Measurements from ENCODE around the gene SYTL4.

The SYTL4 gene

DNA sequence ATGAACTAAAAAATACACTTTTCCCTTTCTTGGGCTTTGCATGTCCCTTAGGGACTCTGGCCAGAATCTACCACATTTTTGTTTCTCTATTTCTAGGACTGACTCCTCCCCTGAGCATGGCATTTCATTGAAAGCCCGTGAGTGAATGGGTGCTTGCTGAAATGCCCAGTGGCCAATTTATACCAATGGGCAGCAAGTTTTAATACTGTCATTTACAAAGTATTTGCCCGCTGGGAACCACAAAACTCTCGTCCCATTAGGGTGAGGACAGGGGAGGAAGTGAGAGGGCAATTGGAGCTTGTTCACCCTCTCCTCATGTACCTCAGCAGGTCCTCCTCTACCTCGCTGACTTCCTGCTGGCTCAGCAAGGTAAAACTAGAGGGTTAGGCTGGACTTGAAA is 86.8 kb downstream of the SYTL4 start:
- no peak for DNase-seq

- DNase-seq, result peak; percentile 90
Observed at GRCh38 chrX:100643956-100644860, 87.7 kb downstream of the SYTL4 start, which contains the start of gene SRPX2. Gene SRPX2 (plus strand): TSS chrX:100644199. CDS start chrX:100646323, 2,124 bp downstream.

GRCh38 chrX:100643212-100643611 is 88.7 kb downstream of the SYTL4 start:
- no peak for DNase-seq

DNA sequence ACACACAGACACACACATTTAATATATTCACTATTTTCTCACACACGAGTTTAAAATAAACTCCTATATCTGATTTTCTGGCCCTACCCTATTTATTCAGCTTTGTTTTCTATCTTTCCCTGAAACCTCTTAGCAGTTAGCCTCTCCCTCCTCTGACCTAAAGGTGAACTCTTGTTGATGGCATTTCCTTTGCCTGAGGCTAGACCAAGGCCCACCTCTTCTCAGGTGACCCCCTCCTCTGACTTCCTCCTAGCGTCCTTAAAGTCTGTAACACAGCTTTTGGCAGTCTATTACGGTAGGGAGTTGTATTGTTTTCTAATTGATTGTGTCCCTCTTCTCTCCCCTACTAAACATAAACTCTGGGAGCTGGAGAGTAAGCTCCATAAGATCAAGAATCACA is 89.6 kb downstream of the SYTL4 start:
- no peak for DNase-seq

GRCh38 chrX:100636321-100636991 is 95.5 kb downstream of the SYTL4 start, which contains the start of gene TSPAN6:
Gene TSPAN6 (minus strand): TSS chrX:100636806. CDS start chrX:100636694, 112 bp downstream.
- DNase-seq, result peak; percentile 89

GRCh38 chrX:100635989-100636320 is 96.0 kb downstream of the SYTL4 start:
- DNase-seq, result no peak

DNA sequence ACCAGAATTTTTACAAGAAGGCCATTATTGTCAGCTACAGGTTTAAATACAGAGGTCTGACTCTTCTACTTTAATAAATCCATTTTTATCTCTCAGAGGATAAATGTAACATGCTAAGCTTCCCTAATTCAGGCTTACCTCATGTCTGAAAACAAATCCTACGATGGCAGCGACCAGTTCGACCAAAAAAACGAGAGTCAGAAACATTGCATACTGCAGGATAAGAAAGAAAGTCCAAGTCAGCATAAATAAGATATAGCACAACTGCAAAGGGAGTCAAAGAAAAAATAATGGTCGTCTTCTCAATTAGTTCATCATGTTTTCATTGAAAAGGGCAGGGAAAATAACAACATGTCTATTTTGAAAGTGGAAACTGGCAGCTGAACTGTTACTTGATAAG is 96.9 kb downstream of the SYTL4 start:
- no peak for DNase-seq

GRCh38 chrX:100625985-100626491 is 105.9 kb downstream of the SYTL4 start:
- DNase-seq, result peak; percentile 19

All from fibroblast of skin of right quadriceps (primary cell).